WTC11 (cell line): ENCODE data around the gene SREBF1. TPM values are rescaled to one million over a fixed set of nuclear protein-coding genes. Genes with fewer than 3 reads are reported as not detected.

Source experiments
- ATAC-seq: fragments of 200-7000 bp; cut with Tn5 transposase; 2 replicates; pipeline ENCODE4 v1.10.0; 2021; ENCODE audit warnings: mild to moderate bottlenecking, moderate library complexity
- CTCF ChIA-PET: fragments of 300-600 bp; sonication (Branson Sonifier 250); formaldehyde crosslinking; loops from one replicate; lab custom pipeline; 2021; ENCODE audit warnings: antibody characterized with exemption; lab: Charles Lee
- POLR2A ChIA-PET: fragments of 350-600 bp; sonication (Branson Sonifier 250); formaldehyde crosslinking; loops from one replicate; lab custom pipeline; 2021; ENCODE audit warnings: antibody characterized with exemption; lab: Charles Lee
- DNase-seq: peaks from one replicate; pipeline ENCODE4 v3.0.0; 2021; ENCODE audit warnings: low spot score
- H3K27ac Mint-ChIP-seq: 2 replicates; pipeline ENCODE4 v1.8.0; 2021; ENCODE audit warnings: mixed read lengths
- H3K27me3 Mint-ChIP-seq: 2 replicates; pipeline ENCODE4 v1.8.0; 2021; ENCODE audit warnings: low read depth, mild to moderate bottlenecking, moderate library complexity, mixed read lengths
- H3K36me3 Mint-ChIP-seq: 2 replicates; pipeline ENCODE4 v1.8.0; 2021; ENCODE audit warnings: mixed read lengths
- H3K4me1 Mint-ChIP-seq: 2 replicates; pipeline ENCODE4 v1.8.0; 2022; ENCODE audit warnings: mixed read lengths
- H3K4me3 Mint-ChIP-seq: 2 replicates; pipeline ENCODE4 v1.8.0; 2021; ENCODE audit warnings: mild to moderate bottlenecking, moderate library complexity, mixed read lengths
- H3K9me3 Mint-ChIP-seq: 2 replicates; pipeline ENCODE4 v1.8.0; 2021; ENCODE audit warnings: mixed read lengths
- ATF3 ChIP-seq: sonication (generic); formaldehyde crosslinking; conservative IDR thresholded peaks from 2 replicates; pipeline ENCODE4 v1.8.1; 2022; ENCODE audit warnings: mild to moderate bottlenecking, missing genetic modification reagents
- JAZF1 ChIP-seq: fragments of 250-450 bp; sonication (Bioruptor Pico); IDR thresholded peaks from 2 replicates; pipeline ENCODE4 v1.9.0; 2021; ENCODE audit warnings: moderate library complexity, mild to moderate bottlenecking, inconsistent platforms
- JUN ChIP-seq: sonication (generic); formaldehyde crosslinking; IDR thresholded peaks from 2 replicates; pipeline ENCODE4 v1.8.0; 2023; ENCODE audit warnings: mild to moderate bottlenecking, missing genetic modification reagents
- KAT7 ChIP-seq: sonication (generic); formaldehyde crosslinking; IDR thresholded peaks from 2 replicates; pipeline ENCODE4 v1.8.1; 2023; ENCODE audit warnings: missing genetic modification reagents, mild to moderate bottlenecking, borderline replicate concordance
- MXD4 ChIP-seq: fragments of 250-450 bp; sonication (Bioruptor Pico); IDR thresholded peaks from 2 replicates; pipeline ENCODE4 v1.8.0; 2021; ENCODE audit warnings: mild to moderate bottlenecking, moderate library complexity, borderline replicate concordance
- NFYB ChIP-seq: sonication (generic); formaldehyde crosslinking; conservative IDR thresholded peaks from 2 replicates; pipeline ENCODE4 v1.8.0; 2022; ENCODE audit warnings: low read depth, missing genetic modification reagents
- SP1 ChIP-seq: sonication (generic); formaldehyde crosslinking; conservative IDR thresholded peaks from 2 replicates; pipeline ENCODE4 v1.8.1; 2022; ENCODE audit warnings: missing genetic modification reagents
- TCF7 ChIP-seq: sonication (generic); formaldehyde crosslinking; IDR thresholded peaks from 2 replicates; pipeline ENCODE4 v1.8.0; 2022; ENCODE audit warnings: mild to moderate bottlenecking, low read depth, missing genetic modification reagents, moderate library complexity
- ZNF121 ChIP-seq: sonication (generic); formaldehyde crosslinking; IDR thresholded peaks from 2 replicates; pipeline ENCODE4 v1.8.0; 2023; ENCODE audit warnings: missing genetic modification reagents
- ZNF138 ChIP-seq: sonication (generic); formaldehyde crosslinking; conservative IDR thresholded peaks from 2 replicates; pipeline ENCODE4 v1.8.1; 2022; ENCODE audit warnings: mild to moderate bottlenecking, moderate library complexity, missing genetic modification reagents
- ZNF263 ChIP-seq: sonication (generic); formaldehyde crosslinking; IDR thresholded peaks from 2 replicates; pipeline ENCODE4 v1.8.1; 2022; ENCODE audit warnings: low read depth, mild to moderate bottlenecking, moderate library complexity, missing genetic modification reagents
- total RNA-seq: library from RNA; stranded (reverse); gene quantifications from 3 replicates; pipeline ENCODE4 v1.2.3, GENCODE V29; 2021
- TF ChIP-seq, protein P1 (sequence below): sonication (generic); formaldehyde crosslinking; IDR thresholded peaks from 2 replicates; pipeline ENCODE4 v1.8.0; 2023; ENCODE audit warnings: mild to moderate bottlenecking, missing genetic modification reagents
- TF ChIP-seq, protein P2 (sequence below): sonication (generic); formaldehyde crosslinking; IDR thresholded peaks from 2 replicates; pipeline ENCODE4 v1.8.1; 2023; ENCODE audit warnings: mild to moderate bottlenecking, missing genetic modification reagents
- TF ChIP-seq, protein P3 (sequence below): fragments of 200-600 bp; IDR thresholded peaks from 2 replicates; pipeline ENCODE4 v1.8.0; 2022; ENCODE audit warnings: antibody characterized with exemption
- TF ChIP-seq, protein P4 (sequence below): sonication (generic); formaldehyde crosslinking; IDR thresholded peaks from 2 replicates; pipeline ENCODE4 v1.8.0; 2022; ENCODE audit warnings: mild to moderate bottlenecking, missing genetic modification reagents
- TF ChIP-seq, protein P5 (sequence below): sonication (generic); formaldehyde crosslinking; IDR thresholded peaks from 2 replicates; pipeline ENCODE4 v1.8.1; 2023; ENCODE audit warnings: mild to moderate bottlenecking, moderate library complexity, missing genetic modification reagents
- TF ChIP-seq, protein P6 (sequence below): sonication (generic); formaldehyde crosslinking; IDR thresholded peaks from 2 replicates; pipeline ENCODE4 v1.8.1; 2022; ENCODE audit warnings: mild to moderate bottlenecking, missing genetic modification reagents, moderate library complexity, borderline replicate concordance

The SREBF1 gene
- total RNA-seq, 1 experiment from 2014 or later, result 93.7 TPM

- Mint-ChIP-seq H3K4me1 (peaks cover 56% of the 10 kb centered on the region), H3K4me3 (peak overlapping the region; percentile 66), H3K27ac (no peak overlapping the region), H3K9me3 (no peaks in the 10 kb centered on the region), H3K36me3 (no peaks in the 10 kb centered on the region), H3K27me3 (peaks cover 27% of the 10 kb centered on the region)
- TF ChIP-seq, protein P1, sequence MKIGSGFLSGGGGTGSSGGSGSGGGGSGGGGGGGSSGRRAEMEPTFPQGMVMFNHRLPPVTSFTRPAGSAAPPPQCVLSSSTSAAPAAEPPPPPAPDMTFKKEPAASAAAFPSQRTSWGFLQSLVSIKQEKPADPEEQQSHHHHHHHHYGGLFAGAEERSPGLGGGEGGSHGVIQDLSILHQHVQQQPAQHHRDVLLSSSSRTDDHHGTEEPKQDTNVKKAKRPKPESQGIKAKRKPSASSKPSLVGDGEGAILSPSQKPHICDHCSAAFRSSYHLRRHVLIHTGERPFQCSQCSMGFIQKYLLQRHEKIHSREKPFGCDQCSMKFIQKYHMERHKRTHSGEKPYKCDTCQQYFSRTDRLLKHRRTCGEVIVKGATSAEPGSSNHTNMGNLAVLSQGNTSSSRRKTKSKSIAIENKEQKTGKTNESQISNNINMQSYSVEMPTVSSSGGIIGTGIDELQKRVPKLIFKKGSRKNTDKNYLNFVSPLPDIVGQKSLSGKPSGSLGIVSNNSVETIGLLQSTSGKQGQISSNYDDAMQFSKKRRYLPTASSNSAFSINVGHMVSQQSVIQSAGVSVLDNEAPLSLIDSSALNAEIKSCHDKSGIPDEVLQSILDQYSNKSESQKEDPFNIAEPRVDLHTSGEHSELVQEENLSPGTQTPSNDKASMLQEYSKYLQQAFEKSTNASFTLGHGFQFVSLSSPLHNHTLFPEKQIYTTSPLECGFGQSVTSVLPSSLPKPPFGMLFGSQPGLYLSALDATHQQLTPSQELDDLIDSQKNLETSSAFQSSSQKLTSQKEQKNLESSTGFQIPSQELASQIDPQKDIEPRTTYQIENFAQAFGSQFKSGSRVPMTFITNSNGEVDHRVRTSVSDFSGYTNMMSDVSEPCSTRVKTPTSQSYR (CRISPR knock-in tag), result no peak
- TF ChIP-seq ZNF263, result no peak
- TF ChIP-seq, protein P2, sequence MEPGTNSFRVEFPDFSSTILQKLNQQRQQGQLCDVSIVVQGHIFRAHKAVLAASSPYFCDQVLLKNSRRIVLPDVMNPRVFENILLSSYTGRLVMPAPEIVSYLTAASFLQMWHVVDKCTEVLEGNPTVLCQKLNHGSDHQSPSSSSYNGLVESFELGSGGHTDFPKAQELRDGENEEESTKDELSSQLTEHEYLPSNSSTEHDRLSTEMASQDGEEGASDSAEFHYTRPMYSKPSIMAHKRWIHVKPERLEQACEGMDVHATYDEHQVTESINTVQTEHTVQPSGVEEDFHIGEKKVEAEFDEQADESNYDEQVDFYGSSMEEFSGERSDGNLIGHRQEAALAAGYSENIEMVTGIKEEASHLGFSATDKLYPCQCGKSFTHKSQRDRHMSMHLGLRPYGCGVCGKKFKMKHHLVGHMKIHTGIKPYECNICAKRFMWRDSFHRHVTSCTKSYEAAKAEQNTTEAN (CRISPR knock-in tag), result 0 out of 2 replicates have a peak, but pooled peaks have one; percentile 10
- 0 out of 2 replicates have a peak, but pooled peaks have one; percentile 11 for TF ChIP-seq SP1
- no peak for TF ChIP-seq JAZF1 (CRISPR knock-in tag)
- no peak for TF ChIP-seq ZNF138 (CRISPR knock-in tag)
- peak; percentile 20; the same call in 1 of the 2 replicates for TF ChIP-seq ZNF121 (CRISPR knock-in tag)
- TF ChIP-seq ATF3 (CRISPR knock-in tag), result no peak
- no peak for TF ChIP-seq NFYB (CRISPR knock-in tag)
- TF ChIP-seq, protein P3, sequence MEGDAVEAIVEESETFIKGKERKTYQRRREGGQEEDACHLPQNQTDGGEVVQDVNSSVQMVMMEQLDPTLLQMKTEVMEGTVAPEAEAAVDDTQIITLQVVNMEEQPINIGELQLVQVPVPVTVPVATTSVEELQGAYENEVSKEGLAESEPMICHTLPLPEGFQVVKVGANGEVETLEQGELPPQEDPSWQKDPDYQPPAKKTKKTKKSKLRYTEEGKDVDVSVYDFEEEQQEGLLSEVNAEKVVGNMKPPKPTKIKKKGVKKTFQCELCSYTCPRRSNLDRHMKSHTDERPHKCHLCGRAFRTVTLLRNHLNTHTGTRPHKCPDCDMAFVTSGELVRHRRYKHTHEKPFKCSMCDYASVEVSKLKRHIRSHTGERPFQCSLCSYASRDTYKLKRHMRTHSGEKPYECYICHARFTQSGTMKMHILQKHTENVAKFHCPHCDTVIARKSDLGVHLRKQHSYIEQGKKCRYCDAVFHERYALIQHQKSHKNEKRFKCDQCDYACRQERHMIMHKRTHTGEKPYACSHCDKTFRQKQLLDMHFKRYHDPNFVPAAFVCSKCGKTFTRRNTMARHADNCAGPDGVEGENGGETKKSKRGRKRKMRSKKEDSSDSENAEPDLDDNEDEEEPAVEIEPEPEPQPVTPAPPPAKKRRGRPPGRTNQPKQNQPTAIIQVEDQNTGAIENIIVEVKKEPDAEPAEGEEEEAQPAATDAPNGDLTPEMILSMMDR, result 0 out of 2 replicates have a peak, but pooled peaks have one; percentile 34
- TF ChIP-seq, protein P4, sequence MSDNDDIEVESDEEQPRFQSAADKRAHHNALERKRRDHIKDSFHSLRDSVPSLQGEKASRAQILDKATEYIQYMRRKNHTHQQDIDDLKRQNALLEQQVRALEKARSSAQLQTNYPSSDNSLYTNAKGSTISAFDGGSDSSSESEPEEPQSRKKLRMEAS (CRISPR knock-in tag), result no peak
- TF ChIP-seq, protein P5, sequence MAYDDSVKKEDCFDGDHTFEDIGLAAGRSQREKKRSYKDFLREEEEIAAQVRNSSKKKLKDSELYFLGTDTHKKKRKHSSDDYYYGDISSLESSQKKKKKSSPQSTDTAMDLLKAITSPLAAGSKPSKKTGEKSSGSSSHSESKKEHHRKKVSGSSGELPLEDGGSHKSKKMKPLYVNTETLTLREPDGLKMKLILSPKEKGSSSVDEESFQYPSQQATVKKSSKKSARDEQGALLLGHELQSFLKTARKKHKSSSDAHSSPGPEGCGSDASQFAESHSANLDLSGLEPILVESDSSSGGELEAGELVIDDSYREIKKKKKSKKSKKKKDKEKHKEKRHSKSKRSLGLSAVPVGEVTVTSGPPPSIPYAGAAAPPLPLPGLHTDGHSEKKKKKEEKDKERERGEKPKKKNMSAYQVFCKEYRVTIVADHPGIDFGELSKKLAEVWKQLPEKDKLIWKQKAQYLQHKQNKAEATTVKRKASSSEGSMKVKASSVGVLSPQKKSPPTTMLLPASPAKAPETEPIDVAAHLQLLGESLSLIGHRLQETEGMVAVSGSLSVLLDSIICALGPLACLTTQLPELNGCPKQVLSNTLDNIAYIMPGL, result no peak
- TF ChIP-seq TCF7, result no peak
- no peak for TF ChIP-seq JUN
- TF ChIP-seq KAT7 (CRISPR knock-in tag), result 0 out of 2 replicates have a peak, but pooled peaks have one; percentile 59
- no peak for TF ChIP-seq MXD4 (CRISPR knock-in tag)
- TF ChIP-seq, protein P6, sequence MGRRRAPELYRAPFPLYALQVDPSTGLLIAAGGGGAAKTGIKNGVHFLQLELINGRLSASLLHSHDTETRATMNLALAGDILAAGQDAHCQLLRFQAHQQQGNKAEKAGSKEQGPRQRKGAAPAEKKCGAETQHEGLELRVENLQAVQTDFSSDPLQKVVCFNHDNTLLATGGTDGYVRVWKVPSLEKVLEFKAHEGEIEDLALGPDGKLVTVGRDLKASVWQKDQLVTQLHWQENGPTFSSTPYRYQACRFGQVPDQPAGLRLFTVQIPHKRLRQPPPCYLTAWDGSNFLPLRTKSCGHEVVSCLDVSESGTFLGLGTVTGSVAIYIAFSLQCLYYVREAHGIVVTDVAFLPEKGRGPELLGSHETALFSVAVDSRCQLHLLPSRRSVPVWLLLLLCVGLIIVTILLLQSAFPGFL (CRISPR knock-in tag), result no peak
- ChIA-PET CTCF (interaction anchor here (0.6 to 3.3 kb wide), 5 partner anchors 8 to 286 kb away, joined by 3 to 38 read pairs (median 4); no protein-coding TSS in a partner anchor), POLR2A (interaction anchor here (0.7 to 2.5 kb wide), 2 partner anchors 10 to 53 kb away, joined by 3 to 11 read pairs; partner anchors contain the start of gene SREBF1)
- no peak; the same call in 1 of the 2 replicates for ATAC-seq
- peak; percentile 52 for DNase-seq
These were observed 54.2 kb downstream of the SREBF1 start for GRCh38 chr17:17782523-17783115.
